ENCODE results near the gene LHX3.

LHX3 gene

DNA sequence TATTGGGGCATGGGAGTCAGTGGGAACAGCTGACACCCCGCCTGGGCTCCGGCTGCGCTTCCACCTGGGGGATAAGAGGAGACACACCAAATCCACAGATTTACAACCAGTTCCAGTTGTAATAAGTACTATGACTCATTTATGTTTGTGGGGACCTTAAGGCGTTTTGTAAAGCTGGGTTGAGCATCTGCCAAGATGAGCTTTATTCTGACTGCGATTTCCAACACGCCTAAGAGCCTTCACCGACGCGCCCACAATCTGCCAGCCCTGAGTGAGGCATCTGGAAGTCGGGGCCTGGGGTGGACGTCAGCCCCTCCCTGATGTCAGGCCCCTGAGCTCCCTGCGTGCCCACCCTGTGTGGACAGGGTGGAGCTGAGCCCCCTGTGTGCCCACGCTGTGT is 14.3 kb upstream of the LHX3 start:
- DNase-seq (ENCODE audit: low spot score) = no peak
- H3K4me3 ChIP-seq = no peak overlapping the region
- H3K27ac ChIP-seq = no peak overlapping the region
- TF ChIP-seq, protein P1, sequence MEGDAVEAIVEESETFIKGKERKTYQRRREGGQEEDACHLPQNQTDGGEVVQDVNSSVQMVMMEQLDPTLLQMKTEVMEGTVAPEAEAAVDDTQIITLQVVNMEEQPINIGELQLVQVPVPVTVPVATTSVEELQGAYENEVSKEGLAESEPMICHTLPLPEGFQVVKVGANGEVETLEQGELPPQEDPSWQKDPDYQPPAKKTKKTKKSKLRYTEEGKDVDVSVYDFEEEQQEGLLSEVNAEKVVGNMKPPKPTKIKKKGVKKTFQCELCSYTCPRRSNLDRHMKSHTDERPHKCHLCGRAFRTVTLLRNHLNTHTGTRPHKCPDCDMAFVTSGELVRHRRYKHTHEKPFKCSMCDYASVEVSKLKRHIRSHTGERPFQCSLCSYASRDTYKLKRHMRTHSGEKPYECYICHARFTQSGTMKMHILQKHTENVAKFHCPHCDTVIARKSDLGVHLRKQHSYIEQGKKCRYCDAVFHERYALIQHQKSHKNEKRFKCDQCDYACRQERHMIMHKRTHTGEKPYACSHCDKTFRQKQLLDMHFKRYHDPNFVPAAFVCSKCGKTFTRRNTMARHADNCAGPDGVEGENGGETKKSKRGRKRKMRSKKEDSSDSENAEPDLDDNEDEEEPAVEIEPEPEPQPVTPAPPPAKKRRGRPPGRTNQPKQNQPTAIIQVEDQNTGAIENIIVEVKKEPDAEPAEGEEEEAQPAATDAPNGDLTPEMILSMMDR (IDR thresholded peaks at IDR 0.05) = no peak

DNA sequence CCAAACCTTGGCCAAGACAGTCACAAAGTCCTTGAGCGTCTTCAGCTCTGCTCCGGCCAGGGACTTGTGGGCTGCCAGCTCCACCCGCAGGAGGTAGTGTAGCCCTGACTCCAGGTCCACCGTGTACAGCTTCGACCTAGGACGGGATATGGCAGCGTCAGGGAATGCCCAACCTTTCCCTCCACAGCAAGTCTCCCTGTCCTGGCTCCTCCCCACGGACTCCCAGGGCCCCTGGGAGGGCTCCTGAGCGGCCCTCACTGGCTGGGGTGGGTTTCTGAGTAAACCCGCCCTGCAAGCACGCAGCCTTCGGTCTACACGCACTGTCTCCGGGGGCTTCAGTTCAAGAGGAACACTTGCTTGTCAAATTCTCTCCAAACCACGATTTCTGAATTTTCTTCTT is 13.7 kb upstream of the LHX3 start:
- no peak for DNase-seq (ENCODE audit: low spot score)
- no peak overlapping the region for H3K4me3 ChIP-seq
- H3K27ac ChIP-seq = no peak overlapping the region
- TF ChIP-seq, protein P1 (IDR thresholded peaks at IDR 0.05) = no peak

DNA sequence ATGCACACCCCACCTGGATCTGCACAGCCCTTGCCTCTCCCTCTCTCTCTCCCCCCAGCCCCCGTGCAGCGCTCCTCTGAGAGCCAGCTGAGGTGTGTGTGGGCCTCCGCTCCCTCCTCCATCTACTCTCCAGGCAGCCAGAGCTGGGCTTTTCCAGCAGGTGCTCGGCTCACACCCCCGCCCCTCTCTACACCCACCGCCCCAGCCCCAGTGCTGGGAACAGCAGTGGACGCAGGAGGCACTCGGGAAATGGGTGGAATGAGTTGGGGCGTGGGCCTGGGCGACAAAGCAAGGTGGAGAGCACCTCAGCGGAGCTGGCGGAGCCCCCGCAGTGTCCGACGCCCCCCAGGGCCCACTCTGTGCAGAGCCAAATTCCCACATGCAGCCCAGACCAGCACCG is 13.3 kb upstream of the LHX3 start:
- TF ChIP-seq, protein P1 (IDR thresholded peaks at IDR 0.05) = no peak
- Histone ChIP-seq H3K27ac (no peak overlapping the region), H3K4me3 (no peak overlapping the region)
- no peak for DNase-seq (ENCODE audit: low spot score)

DNA sequence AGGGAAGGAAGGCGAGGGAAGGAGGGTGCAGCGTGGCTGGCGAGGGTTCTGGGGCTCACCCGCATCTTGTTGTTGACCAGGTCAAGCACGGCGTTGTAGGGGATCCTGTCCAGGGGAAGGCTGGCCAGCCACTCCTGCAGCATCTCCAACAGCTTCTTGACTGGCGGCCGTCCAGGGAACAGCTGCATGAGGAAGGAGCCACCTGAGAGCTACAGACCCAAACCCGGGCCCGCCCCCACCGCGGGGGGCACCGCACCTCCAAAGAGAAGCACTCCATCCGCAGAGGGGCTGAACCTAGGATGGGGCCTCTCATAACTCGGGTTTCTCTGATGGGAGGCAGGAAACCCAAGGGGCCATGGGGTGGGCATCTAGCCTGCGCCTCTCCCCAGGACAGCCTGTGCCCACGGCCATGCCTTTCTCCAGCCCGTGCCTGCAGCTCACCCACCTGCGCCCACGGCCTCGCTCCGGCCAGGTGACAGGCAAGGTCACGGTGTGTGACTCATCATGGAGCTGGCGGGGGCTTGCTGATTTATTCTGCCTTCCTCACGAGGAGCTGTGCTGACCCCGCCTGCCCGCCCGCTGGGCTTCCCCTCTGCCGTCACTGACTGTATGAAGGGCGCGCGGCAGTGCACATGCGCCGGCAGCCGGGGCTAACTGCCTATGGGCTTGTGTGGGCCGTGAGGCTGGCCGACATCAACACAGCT is 11.8 kb upstream of the LHX3 start:
- TF ChIP-seq, protein P1 (IDR thresholded peaks at IDR 0.05) = no peak
- no peak overlapping the region for H3K27ac ChIP-seq
- no peak overlapping the region for H3K4me3 ChIP-seq
- DNase-seq (ENCODE audit: low spot score) = no peak

DNA sequence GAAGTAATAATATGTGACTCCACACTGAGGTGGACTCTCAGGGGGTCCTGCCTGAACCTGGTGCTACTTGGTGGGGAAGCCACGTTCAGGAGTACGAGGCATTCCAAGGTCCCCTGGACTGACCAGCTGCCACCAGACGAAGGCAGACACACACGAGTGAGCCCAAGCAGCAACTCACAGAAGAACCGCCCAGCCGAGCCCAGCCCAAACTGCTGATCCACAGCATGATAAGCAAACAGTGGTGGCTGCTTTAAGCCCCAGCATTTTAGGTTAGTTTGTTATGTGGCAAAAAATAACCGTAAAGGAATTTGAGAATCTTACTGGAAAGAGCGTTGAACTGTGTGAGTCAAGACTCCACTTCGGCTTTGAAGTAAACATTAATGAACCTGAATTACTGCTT is 8.8 kb upstream of the LHX3 start:
- DNase-seq (ENCODE audit: low spot score) = no peak
- Histone ChIP-seq H3K27ac (no peak overlapping the region), H3K4me3 (no peak overlapping the region)
- TF ChIP-seq, protein P1 (IDR thresholded peaks at IDR 0.05) = no peak

DNA sequence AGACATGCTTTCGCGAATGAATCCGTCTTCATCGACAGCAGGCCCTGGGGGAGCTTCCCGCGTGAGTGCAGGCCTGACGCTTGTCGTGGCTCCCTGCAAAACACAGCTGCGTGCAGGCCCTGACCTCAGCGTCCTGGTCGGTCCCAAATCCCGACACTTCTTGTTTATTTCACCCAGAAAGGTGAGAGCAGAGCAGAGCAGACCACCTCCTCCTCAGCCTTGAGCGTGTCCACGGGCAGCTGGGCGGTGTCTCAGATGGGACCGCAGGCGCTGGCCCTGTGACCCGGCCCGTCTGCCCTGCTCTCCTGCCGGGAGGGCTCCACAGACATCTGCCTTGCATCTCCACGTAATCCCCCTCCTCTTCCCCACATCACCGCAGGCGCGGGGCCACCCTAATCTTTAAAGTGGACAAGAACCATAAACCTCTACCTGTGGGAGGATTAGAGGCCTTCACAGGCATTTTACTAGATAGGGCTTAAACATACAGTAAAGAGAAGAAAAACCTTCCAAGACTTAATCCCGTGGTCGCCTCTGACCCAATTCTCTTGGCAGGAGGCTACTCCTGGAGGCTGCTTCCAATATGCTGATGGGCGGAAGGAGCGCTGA is 7.5 kb upstream of the LHX3 start:
- no peak overlapping the region for H3K4me3 ChIP-seq
- DNase-seq (ENCODE audit: low spot score) = no peak
- TF ChIP-seq, protein P1 (IDR thresholded peaks at IDR 0.05) = no peak

More for the DNA sequence above, 7.5 kb upstream of the LHX3 start:
- no peak overlapping the region for H3K27ac ChIP-seq
